ENCODE measurements around the gene ACKR3. TPM values are rescaled to one million over a fixed set of nuclear protein-coding genes. Genes with fewer than 3 reads are reported as not detected.

ACKR3 gene
- total RNA-seq, 1 experiment from 2014 or later, result 19.6 TPM

DNA sequence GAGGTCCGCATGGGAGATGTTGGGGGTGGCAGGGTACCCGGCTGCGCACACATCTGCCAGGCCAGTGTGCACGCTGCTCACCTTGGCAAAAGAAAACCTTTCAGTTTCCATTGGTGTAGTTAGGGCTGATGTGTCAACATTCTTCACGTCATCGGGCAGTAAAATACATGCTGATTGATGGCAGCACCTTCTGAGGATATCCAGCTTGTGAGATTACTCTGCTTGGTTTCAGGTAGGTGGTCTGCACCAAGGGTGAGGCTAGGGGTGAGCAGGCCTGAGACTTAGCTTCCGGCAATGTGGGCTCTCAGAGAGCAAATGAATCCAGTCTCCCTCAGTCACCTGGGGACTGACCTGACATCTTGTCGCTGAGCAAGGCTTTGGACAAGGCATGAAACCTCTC lies 19.3 kb upstream of the ACKR3 start:
- no peak for TF ChIP-seq CTCF (conservative IDR thresholded peaks at IDR 0.05)
- no peak for TF ChIP-seq EZH2 (IDR thresholded peaks at IDR 0.05; ENCODE audit: low read depth)
- H3K27ac ChIP-seq, result no peak overlapping the region
- ChIA-PET POLR2A (ENCODE audit: unreplicated experiment) (no interaction called here), CTCF (no interaction called here)
- H3K9me3 ChIP-seq (ENCODE audit: insufficient read depth, low read depth), result no peaks in the 10 kb centered on the region
- intact Hi-C loops (cut with micrococcal nuclease; ENCODE audit: unreplicated experiment), result no loop called here
- peaks cover 56% of the 10 kb centered on the region for H3K27me3 ChIP-seq (ENCODE audit: insufficient read depth, low read depth)
- H3K36me3 ChIP-seq (ENCODE audit: low read depth), result no peaks in the 10 kb centered on the region
- BruUV-seq (replicated peaks), result no TSS peak
- DNase-seq, result no peak
- H3K4me2 ChIP-seq, result no peak overlapping the region
- H3K79me2 ChIP-seq (ENCODE audit: low read depth), result no peaks in the 10 kb centered on the region
- no peaks in the 10 kb centered on the region for H3F3A ChIP-seq (ENCODE audit: insufficient read depth, low read depth)
- H3K4me1 ChIP-seq (replicated peaks; ENCODE audit: insufficient read depth), result no peaks in the 10 kb centered on the region
- no peak overlapping the region for H2AFZ ChIP-seq
- H3K4me3 ChIP-seq, result no peak overlapping the region
- H3K9me2 ChIP-seq (ENCODE audit: insufficient read depth), result no peaks in the 10 kb centered on the region
- no peaks in the 10 kb centered on the region for H4K20me1 ChIP-seq (ENCODE audit: insufficient read depth)

- intact Hi-C loops (cut with micrococcal nuclease; ENCODE audit: unreplicated experiment), result no loop called here
- Histone ChIP-seq H3K36me3 (ENCODE audit: low read depth) (no peaks in the 10 kb centered on the region), H2AFZ (no peak overlapping the region), H3F3A (ENCODE audit: insufficient read depth, low read depth) (no peaks in the 10 kb centered on the region), H3K9me3 (ENCODE audit: insufficient read depth, low read depth) (no peaks in the 10 kb centered on the region), H3K4me1 (replicated peaks; ENCODE audit: insufficient read depth) (no peaks in the 10 kb centered on the region), H3K27ac (no peak overlapping the region), H3K79me2 (ENCODE audit: low read depth) (no peaks in the 10 kb centered on the region), H3K4me2 (no peak overlapping the region), H3K4me3 (no peak overlapping the region), H4K20me1 (ENCODE audit: insufficient read depth) (no peaks in the 10 kb centered on the region), H3K27me3 (ENCODE audit: insufficient read depth, low read depth) (peaks cover 56% of the 10 kb centered on the region), H3K9me2 (ENCODE audit: insufficient read depth) (no peaks in the 10 kb centered on the region)
- no TSS peak for BruUV-seq (replicated peaks)
- ChIA-PET CTCF (interaction anchor here (0.6 kb wide), 1 partner anchor 199 kb away, joined by 3 read pairs; no protein-coding TSS in a partner anchor), POLR2A (ENCODE audit: unreplicated experiment) (no interaction called here)
- TF ChIP-seq EZH2 (IDR thresholded peaks at IDR 0.05; ENCODE audit: low read depth) (no peak), CTCF (conservative IDR thresholded peaks at IDR 0.05) (no peak)
- DNase-seq, result no peak
Observed at GRCh38 chr2:236550701-236551465, 18.7 kb upstream of the ACKR3 start.

DNA sequence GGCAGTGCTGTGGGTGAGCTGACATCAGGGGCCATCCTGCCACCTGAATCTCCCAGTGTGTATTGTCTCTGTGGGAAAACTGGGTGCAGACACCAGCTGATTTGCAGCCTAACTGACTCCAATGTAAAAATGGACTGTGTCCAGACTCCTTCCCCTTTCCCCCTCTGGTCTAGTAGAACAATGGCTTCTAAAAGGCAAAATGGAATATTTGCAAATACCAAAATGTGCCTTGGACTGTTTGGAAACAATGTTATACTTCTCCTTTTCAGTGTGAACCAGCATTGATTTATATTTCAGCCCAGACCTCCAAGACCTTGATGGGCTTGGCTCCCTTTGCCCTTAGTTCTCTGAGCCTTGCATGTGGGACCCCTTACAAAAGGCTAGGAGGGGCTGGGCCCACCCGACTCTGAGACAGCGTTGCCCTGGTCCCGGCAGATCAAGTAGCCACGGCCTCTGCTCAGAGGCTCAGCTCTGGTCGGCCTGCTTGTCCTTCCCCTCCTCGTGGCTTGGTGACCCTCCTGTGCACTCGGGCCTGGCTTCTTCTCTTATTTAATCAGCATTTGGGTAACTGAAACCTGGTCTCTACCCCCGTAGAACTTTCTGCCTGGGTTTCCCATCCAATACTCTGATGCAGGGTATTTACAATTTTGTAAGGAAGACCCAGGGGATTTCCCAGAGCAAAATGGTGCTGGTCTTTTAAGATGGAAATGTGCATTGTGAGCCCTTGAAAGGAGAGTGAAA lies 18.0 kb upstream of the ACKR3 start:
- Histone ChIP-seq H3F3A (ENCODE audit: insufficient read depth, low read depth) (no peaks in the 10 kb centered on the region), H3K4me2 (no peak overlapping the region), H4K20me1 (ENCODE audit: insufficient read depth) (no peaks in the 10 kb centered on the region), H3K9me3 (ENCODE audit: insufficient read depth, low read depth) (no peaks in the 10 kb centered on the region), H3K4me3 (no peak overlapping the region), H3K9me2 (ENCODE audit: insufficient read depth) (no peaks in the 10 kb centered on the region), H3K27ac (no peak overlapping the region), H3K4me1 (replicated peaks; ENCODE audit: insufficient read depth) (no peaks in the 10 kb centered on the region), H3K27me3 (ENCODE audit: insufficient read depth, low read depth) (peaks cover 56% of the 10 kb centered on the region), H2AFZ (no peak overlapping the region), H3K79me2 (ENCODE audit: low read depth) (no peaks in the 10 kb centered on the region), H3K36me3 (ENCODE audit: low read depth) (no peaks in the 10 kb centered on the region)
- ChIA-PET POLR2A (ENCODE audit: unreplicated experiment) (no interaction called here), CTCF (interaction anchor here (0.6 kb wide), 1 partner anchor 199 kb away, joined by 3 read pairs; no protein-coding TSS in a partner anchor)
- intact Hi-C loops (cut with micrococcal nuclease; ENCODE audit: unreplicated experiment), result no loop called here
- BruUV-seq (replicated peaks), result no TSS peak
- DNase-seq, result no peak
- TF ChIP-seq EZH2 (IDR thresholded peaks at IDR 0.05; ENCODE audit: low read depth), result no peak
- no peak for TF ChIP-seq CTCF (conservative IDR thresholded peaks at IDR 0.05)
